SK-N-SH (cell line): ENCODE measurements around the gene SMARCD3.

Source experiments
- CHD2 ChIP-seq: fragments of 150-350 bp; IDR thresholded peaks from 2 replicates; pipeline ENCODE4 v1.6.1; 2018; ENCODE audit warnings: low read length; ENCODE audit not compliant: partially characterized antibody
- EZH2phosphoT487 ChIP-seq: fragments of 200-600 bp; sonication (generic); IDR thresholded peaks from 2 replicates; pipeline ENCODE4 v1.6.1; 2017; ENCODE audit warnings: low read depth, mixed run types, mild to moderate bottlenecking, antibody characterized with exemption, moderate library complexity, borderline replicate concordance
- JUND ChIP-seq: IDR thresholded peaks from 2 replicates; pipeline ENCODE4 v1.4.0; 2012
- MXI1 ChIP-seq: IDR thresholded peaks from 2 replicates; pipeline ENCODE4 v1.6.1; 2012; ENCODE audit warnings: mild to moderate bottlenecking, low read depth, low read length, improper control_type of control experiment
- POLR2AphosphoS5 ChIP-seq: IDR thresholded peaks from 2 replicates; pipeline ENCODE4 v1.6.1; 2012; ENCODE audit warnings: low read depth, low read length
- RFX5 ChIP-seq: IDR thresholded peaks from 2 replicates; pipeline ENCODE4 v1.6.1; 2012; ENCODE audit warnings: mild to moderate bottlenecking, improper control_type of control experiment, low read length
- TAF1 ChIP-seq: IDR thresholded peaks from 2 replicates; pipeline ENCODE4 v1.6.1; 2012; ENCODE audit warnings: low read depth, mild to moderate bottlenecking, low read length, moderate library complexity, borderline replicate concordance
- TF ChIP-seq, protein P1 (sequence below): IDR thresholded peaks from 2 replicates; pipeline ENCODE4 v1.6.1; 2012; ENCODE audit warnings: mild to moderate bottlenecking, low read depth, low read length, moderate library complexity
- TF ChIP-seq, protein P2 (sequence below): fragments of 200-600 bp; sonication (generic); IDR thresholded peaks from 2 replicates; pipeline ENCODE4 v1.6.1; 2017; ENCODE audit warnings: antibody characterized with exemption, mild to moderate bottlenecking, moderate library complexity

DNA sequence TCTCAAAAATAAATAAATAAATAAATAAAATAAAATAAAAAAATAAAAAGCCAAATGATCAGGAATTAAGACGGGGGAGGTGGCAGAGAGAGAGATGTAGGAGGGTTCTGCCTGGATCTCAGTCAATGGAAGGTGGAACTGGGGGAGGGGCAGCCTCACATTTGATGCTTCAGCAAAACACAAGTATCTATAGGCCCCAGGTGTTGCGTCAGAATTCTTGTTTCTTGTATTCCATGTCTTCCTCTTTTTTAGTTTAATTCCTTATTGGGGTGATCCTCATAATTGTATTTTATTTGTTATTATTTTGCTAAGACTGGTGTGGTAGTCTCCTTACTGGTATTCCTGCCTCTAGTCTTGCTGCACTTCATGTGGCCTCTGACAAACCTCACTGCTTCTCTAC lies 41.4 kb upstream of the SMARCD3 start:
- TF ChIP-seq MXI1 (no peak), EZH2phosphoT487 (no peak), RFX5 (no peak), POLR2AphosphoS5 (no peak), CHD2 (no peak), TAF1 (no peak), JUND (no peak)
- TF ChIP-seq, protein P1, sequence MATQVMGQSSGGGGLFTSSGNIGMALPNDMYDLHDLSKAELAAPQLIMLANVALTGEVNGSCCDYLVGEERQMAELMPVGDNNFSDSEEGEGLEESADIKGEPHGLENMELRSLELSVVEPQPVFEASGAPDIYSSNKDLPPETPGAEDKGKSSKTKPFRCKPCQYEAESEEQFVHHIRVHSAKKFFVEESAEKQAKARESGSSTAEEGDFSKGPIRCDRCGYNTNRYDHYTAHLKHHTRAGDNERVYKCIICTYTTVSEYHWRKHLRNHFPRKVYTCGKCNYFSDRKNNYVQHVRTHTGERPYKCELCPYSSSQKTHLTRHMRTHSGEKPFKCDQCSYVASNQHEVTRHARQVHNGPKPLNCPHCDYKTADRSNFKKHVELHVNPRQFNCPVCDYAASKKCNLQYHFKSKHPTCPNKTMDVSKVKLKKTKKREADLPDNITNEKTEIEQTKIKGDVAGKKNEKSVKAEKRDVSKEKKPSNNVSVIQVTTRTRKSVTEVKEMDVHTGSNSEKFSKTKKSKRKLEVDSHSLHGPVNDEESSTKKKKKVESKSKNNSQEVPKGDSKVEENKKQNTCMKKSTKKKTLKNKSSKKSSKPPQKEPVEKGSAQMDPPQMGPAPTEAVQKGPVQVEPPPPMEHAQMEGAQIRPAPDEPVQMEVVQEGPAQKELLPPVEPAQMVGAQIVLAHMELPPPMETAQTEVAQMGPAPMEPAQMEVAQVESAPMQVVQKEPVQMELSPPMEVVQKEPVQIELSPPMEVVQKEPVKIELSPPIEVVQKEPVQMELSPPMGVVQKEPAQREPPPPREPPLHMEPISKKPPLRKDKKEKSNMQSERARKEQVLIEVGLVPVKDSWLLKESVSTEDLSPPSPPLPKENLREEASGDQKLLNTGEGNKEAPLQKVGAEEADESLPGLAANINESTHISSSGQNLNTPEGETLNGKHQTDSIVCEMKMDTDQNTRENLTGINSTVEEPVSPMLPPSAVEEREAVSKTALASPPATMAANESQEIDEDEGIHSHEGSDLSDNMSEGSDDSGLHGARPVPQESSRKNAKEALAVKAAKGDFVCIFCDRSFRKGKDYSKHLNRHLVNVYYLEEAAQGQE = no peak
- TF ChIP-seq, protein P2, sequence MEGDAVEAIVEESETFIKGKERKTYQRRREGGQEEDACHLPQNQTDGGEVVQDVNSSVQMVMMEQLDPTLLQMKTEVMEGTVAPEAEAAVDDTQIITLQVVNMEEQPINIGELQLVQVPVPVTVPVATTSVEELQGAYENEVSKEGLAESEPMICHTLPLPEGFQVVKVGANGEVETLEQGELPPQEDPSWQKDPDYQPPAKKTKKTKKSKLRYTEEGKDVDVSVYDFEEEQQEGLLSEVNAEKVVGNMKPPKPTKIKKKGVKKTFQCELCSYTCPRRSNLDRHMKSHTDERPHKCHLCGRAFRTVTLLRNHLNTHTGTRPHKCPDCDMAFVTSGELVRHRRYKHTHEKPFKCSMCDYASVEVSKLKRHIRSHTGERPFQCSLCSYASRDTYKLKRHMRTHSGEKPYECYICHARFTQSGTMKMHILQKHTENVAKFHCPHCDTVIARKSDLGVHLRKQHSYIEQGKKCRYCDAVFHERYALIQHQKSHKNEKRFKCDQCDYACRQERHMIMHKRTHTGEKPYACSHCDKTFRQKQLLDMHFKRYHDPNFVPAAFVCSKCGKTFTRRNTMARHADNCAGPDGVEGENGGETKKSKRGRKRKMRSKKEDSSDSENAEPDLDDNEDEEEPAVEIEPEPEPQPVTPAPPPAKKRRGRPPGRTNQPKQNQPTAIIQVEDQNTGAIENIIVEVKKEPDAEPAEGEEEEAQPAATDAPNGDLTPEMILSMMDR = no peak
